WTC11 (cell line): ENCODE data around the gene SHISAL1.

Experiments used
- CTCF ChIP-seq: fragments of 200-600 bp; IDR thresholded peaks from 2 replicates; pipeline ENCODE4 v1.8.0; 2022; ENCODE audit warnings: antibody characterized with exemption
- MAX ChIP-seq: sonication (generic); formaldehyde crosslinking; IDR thresholded peaks from 2 replicates; pipeline ENCODE4 v1.8.0; 2022; ENCODE audit warnings: mild to moderate bottlenecking, missing genetic modification reagents
- RELA ChIP-seq: sonication (generic); formaldehyde crosslinking; IDR thresholded peaks from 2 replicates; pipeline ENCODE4 v1.8.1; 2022; ENCODE audit warnings: missing genetic modification reagents, mild to moderate bottlenecking, borderline replicate concordance
- USF2 ChIP-seq: sonication (generic); formaldehyde crosslinking; IDR thresholded peaks from 2 replicates; pipeline ENCODE4 v1.8.1; 2023; ENCODE audit warnings: mild to moderate bottlenecking, missing genetic modification reagents, moderate library complexity

GRCh38 chr22:44267856-44268255 lies 44.9 kb downstream of the SHISAL1 start:
- TF ChIP-seq MAX (CRISPR knock-in tag) (no peak), CTCF (no peak), RELA (no peak), USF2 (no peak)
